Measurements from ENCODE around the gene SPOCK1.

DNA sequence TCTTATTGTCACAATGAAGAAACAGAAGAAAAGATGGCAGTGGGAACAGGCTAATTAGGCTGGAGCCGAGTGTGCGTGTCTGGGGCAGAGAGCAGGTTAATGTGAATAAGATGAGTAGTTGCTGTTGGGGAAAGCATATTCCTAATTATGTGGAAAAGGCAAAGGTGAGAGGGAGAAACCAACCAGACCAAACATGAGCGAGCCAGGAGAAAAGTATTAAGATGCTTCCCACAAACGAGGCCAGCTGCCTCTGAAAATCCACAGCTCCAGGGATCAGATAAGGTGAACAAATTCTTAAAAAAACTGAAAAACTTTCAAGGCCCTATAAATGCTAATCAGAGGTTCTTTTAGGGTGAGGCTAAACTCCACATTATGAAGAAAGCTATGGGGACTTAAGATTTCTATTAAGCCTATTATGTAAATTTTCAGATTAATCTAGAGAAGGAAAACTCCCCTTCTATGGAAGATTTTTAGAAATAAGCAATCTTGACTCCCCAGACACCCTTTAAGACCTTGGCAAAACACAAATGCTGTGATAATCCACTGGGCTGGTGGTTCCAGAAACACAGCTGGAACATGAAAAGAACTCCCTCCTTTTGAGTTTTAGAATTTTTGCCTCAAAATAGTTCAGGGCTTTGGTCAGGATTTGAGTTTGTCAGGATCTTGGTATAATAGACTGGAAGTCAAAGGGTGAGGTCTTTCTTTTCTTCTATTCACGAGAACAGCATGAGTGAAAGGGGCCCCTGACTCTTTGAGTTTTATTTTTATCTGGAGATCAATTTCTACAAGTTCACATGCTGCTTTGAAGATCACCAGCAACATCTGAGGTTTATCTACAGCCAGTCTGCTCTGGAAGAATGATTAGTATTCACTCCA lies 238.1 kb downstream of the SPOCK1 start:
- TF ChIP-seq, protein P1, sequence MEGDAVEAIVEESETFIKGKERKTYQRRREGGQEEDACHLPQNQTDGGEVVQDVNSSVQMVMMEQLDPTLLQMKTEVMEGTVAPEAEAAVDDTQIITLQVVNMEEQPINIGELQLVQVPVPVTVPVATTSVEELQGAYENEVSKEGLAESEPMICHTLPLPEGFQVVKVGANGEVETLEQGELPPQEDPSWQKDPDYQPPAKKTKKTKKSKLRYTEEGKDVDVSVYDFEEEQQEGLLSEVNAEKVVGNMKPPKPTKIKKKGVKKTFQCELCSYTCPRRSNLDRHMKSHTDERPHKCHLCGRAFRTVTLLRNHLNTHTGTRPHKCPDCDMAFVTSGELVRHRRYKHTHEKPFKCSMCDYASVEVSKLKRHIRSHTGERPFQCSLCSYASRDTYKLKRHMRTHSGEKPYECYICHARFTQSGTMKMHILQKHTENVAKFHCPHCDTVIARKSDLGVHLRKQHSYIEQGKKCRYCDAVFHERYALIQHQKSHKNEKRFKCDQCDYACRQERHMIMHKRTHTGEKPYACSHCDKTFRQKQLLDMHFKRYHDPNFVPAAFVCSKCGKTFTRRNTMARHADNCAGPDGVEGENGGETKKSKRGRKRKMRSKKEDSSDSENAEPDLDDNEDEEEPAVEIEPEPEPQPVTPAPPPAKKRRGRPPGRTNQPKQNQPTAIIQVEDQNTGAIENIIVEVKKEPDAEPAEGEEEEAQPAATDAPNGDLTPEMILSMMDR (IDR thresholded peaks at IDR 0.05; ENCODE audit: borderline replicate concordance, extremely low read depth, low read length, poor library complexity, severe bottlenecking), result no peak
- no peak for TF ChIP-seq EZH2 (IDR thresholded peaks at IDR 0.05; ENCODE audit: borderline replicate concordance, low read depth, low read length, severe bottlenecking)
